K562 (cell line): ENCODE data around the gene MPC2. TPM values are rescaled to one million over a fixed set of nuclear protein-coding genes. Genes with fewer than 3 reads are reported as not detected.
"Not testable (repeated sequence)": the region's sequence is repeated elsewhere in the genome, so short reads cannot be mapped to it uniquely, and the experiment has no call there.

ENCODE experiments used
- CC2D1A ChIP-seq: fragments of 450-650 bp; IDR thresholded peaks from 2 replicates; pipeline ENCODE4 v1.6.1; 2017; ENCODE audit warnings: mild to moderate bottlenecking
- DMBX1 ChIP-seq: fragments of 250-450 bp; sonication (Bioruptor Pico); IDR thresholded peaks from 2 replicates; pipeline ENCODE4 v1.8.0; 2022; ENCODE audit warnings: inconsistent platforms, mild to moderate bottlenecking, moderate library complexity, borderline replicate concordance
- DPF2 ChIP-seq: fragments of 450-650 bp; IDR thresholded peaks from 2 replicates; pipeline ENCODE4 v1.6.1; 2016
- ELF1 ChIP-seq: fragments of 200-800 bp; sonication (Bioruptor generic); IDR thresholded peaks from 2 replicates; pipeline ENCODE4 v1.6.1; 2016; ENCODE audit warnings: missing genetic modification characterization, missing compliant biosample characterization
- EP300 ChIP-seq: IDR thresholded peaks from 2 replicates; pipeline ENCODE4 v1.6.1; 2012; ENCODE audit warnings: low read length, improper control_type of control experiment
- ETV1 ChIP-seq: fragments of 450-650 bp; conservative IDR thresholded peaks from 2 replicates; pipeline ENCODE4 v1.6.1; 2016; ENCODE audit warnings: missing genetic modification characterization, control low read depth, low read depth, missing compliant biosample characterization
- FOSL1 ChIP-seq: fragments of 200-800 bp; sonication (Bioruptor generic); conservative IDR thresholded peaks from 2 replicates; pipeline ENCODE4 v1.6.1; 2016; ENCODE audit warnings: missing genetic modification characterization, missing compliant biosample characterization
- GABPB1 ChIP-seq: sonication (generic); formaldehyde crosslinking; IDR thresholded peaks from 2 replicates; pipeline ENCODE4 v1.8.0; 2022; ENCODE audit warnings: mild to moderate bottlenecking, missing genetic modification reagents
- HDAC1 ChIP-seq, 2 experiments: fragments of 450-650 bp; IDR thresholded peaks; 2 replicates each; pipeline ENCODE4 v1.6.1; 2016 to 2017; ENCODE audit warnings: inconsistent platforms in 1 of 2, mild to moderate bottlenecking in 1 of 2, moderate library complexity in 1 of 2
- HDAC2 ChIP-seq: fragments of 450-650 bp; IDR thresholded peaks from 2 replicates; pipeline ENCODE4 v1.6.1; 2016; ENCODE audit warnings: mild to moderate bottlenecking
- LEF1 ChIP-seq: fragments of 450-650 bp; IDR thresholded peaks from 2 replicates; pipeline ENCODE4 v1.6.1; 2016; ENCODE audit warnings: mild to moderate bottlenecking
- MTA3 ChIP-seq: fragments of 450-650 bp; formaldehyde crosslinking; IDR thresholded peaks from 2 replicates; pipeline ENCODE4 v1.6.1; 2017; ENCODE audit warnings: mild to moderate bottlenecking, borderline replicate concordance
- NFRKB ChIP-seq: fragments of 450-650 bp; IDR thresholded peaks from 2 replicates; pipeline ENCODE4 v1.6.1; 2016; ENCODE audit warnings: low read depth
- NR4A1 ChIP-seq, 2 experiments: fragments of 250-450 bp in 1 of 2; fragments of 450-650 bp in 1 of 2; sonication (Bioruptor Pico) in 1 of 2; IDR thresholded peaks; 2 replicates each; pipeline versions ENCODE4 v1.4.0 to v1.6.1; 2016 to 2020; ENCODE audit warnings: mild to moderate bottlenecking in 2 of 2, missing compliant biosample characterization in 1 of 2, missing genetic modification characterization in 1 of 2, moderate library complexity in 1 of 2
- POLR2AphosphoS5 ChIP-seq: IDR thresholded peaks from 2 replicates; pipeline ENCODE4 v1.6.1; 2011; ENCODE audit warnings: mild to moderate bottlenecking, low read depth, low read length, moderate library complexity; ENCODE audit not compliant: control insufficient read depth, insufficient read depth
- TRIM24 ChIP-seq, 2 experiments: fragments of 450-650 bp; IDR thresholded peaks; 2 replicates each; pipeline ENCODE4 v1.6.1; 2016
- ZNF395 ChIP-seq: fragments of 200-800 bp; sonication (Bioruptor generic); IDR thresholded peaks from 2 replicates; pipeline ENCODE4 v1.6.1; 2017; ENCODE audit warnings: missing genetic modification characterization, missing compliant biosample characterization
- polyA plus RNA-seq, 8 experiments: library from polyadenylated mRNA; depleted of rRNA in 4 of 8; stranded (reverse) in 5 of 8; unstranded in 3 of 8; fragments of >200 nt; fragmentation: Nextera tagmentation in 2 of 8; fragmentation: Illumina TruSeq in 1 of 8; extraction: Ambion mirVana in 2 of 8; extraction: Trizol in 1 of 8; gene quantifications; 2 replicates each; pipeline versions ENCODE4 v1.2.1 to v1.2.3, GENCODE V29; 2011 to 2014; ENCODE audit warnings: inconsistent platforms in 1 of 8, missing spikeins in 1 of 8
- total RNA-seq, 7 experiments: library from RNA; depleted of rRNA in 6 of 7; stranded (reverse); fragments of >200 nt in 6 of 7; fragmentation: Illumina TruSeq in 2 of 7; extraction: Trizol in 2 of 7; gene quantifications; 2 replicates each; pipeline versions ENCODE4 v1.2.1 to v1.2.3, GENCODE V29; 2011 to 2021; ENCODE audit warnings: low replicate concordance in 1 of 7
- TF ChIP-seq, protein P1 (sequence below): fragments of 200-800 bp; sonication (Bioruptor generic); IDR thresholded peaks from 2 replicates; pipeline ENCODE4 v1.6.1; 2017; ENCODE audit warnings: missing genetic modification characterization, missing compliant biosample characterization
- TF ChIP-seq, protein P2 (sequence below): fragments of 450-650 bp; conservative IDR thresholded peaks from 2 replicates; pipeline ENCODE4 v1.6.1; 2016; ENCODE audit warnings: missing genetic modification characterization, low read depth, mild to moderate bottlenecking, missing compliant biosample characterization, moderate library complexity
- TF ChIP-seq, protein P3 (sequence below): sonication (generic); formaldehyde crosslinking; IDR thresholded peaks from 2 replicates; pipeline ENCODE4 v1.8.0; 2022; ENCODE audit warnings: missing genetic modification reagents, mild to moderate bottlenecking, borderline replicate concordance

The MPC2 gene
- total and polyA plus RNA-seq, 9 of the 15 experiments (the other 6 are each of a cell fraction or from before 2014, with no cell fraction given) = 70.7 to 179 (median 144) TPM

GRCh38 chr1:167866739-167867414 lies 70.0 kb downstream of the MPC2 start (continued):
- 0 out of 2 replicates have a peak, but pooled peaks have one; percentile 12 for TF ChIP-seq ETV1 (tag)
- TF ChIP-seq ELF1 (tag) = peak; percentile 64; the same call in 1 of the 2 replicates
- peak in 1 of 2 experiments; percentile 48; a peak in 1 of 4 replicates for TF ChIP-seq TRIM24 (IDR thresholded peaks at IDR 0.05)
- TF ChIP-seq CC2D1A = peak; percentile 32; the same call in 1 of the 2 replicates
- peak; percentile 38; the same call in 1 of the 2 replicates for TF ChIP-seq LEF1
- TF ChIP-seq, protein P1, sequence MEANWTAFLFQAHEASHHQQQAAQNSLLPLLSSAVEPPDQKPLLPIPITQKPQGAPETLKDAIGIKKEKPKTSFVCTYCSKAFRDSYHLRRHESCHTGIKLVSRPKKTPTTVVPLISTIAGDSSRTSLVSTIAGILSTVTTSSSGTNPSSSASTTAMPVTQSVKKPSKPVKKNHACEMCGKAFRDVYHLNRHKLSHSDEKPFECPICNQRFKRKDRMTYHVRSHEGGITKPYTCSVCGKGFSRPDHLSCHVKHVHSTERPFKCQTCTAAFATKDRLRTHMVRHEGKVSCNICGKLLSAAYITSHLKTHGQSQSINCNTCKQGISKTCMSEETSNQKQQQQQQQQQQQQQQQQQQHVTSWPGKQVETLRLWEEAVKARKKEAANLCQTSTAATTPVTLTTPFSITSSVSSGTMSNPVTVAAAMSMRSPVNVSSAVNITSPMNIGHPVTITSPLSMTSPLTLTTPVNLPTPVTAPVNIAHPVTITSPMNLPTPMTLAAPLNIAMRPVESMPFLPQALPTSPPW (CRISPR knock-in tag) = peak; percentile 48; the same call in 1 of the 2 replicates
- TF ChIP-seq EP300 = peak; percentile 83; the same call in 1 of the 2 replicates
- 0 out of 2 replicates have a peak, but pooled peaks have one; percentile 27 for TF ChIP-seq MTA3
- TF ChIP-seq, protein P2, sequence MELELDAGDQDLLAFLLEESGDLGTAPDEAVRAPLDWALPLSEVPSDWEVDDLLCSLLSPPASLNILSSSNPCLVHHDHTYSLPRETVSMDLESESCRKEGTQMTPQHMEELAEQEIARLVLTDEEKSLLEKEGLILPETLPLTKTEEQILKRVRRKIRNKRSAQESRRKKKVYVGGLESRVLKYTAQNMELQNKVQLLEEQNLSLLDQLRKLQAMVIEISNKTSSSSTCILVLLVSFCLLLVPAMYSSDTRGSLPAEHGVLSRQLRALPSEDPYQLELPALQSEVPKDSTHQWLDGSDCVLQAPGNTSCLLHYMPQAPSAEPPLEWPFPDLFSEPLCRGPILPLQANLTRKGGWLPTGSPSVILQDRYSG (tag) = 0 out of 2 replicates have a peak, but pooled peaks have one; percentile 32
- peak; percentile 55 for TF ChIP-seq NFRKB
- 0 out of 2 replicates have a peak, but pooled peaks have one; percentile 13 for TF ChIP-seq GABPB1 (CRISPR knock-in tag)
- peak; percentile 23; the same call in 1 of the 2 replicates for TF ChIP-seq DMBX1 (CRISPR knock-in tag)
- peak; percentile 46; the same call in 1 of the 2 replicates for TF ChIP-seq FOSL1 (tag)
- TF ChIP-seq HDAC2 = peak; percentile 67; the same call in 1 of the 2 replicates
- TF ChIP-seq NR4A1 (CRISPR knock-in tag; IDR thresholded peaks at IDR 0.05) = not testable (repeated sequence)
- TF ChIP-seq NR4A1 (tag; IDR thresholded peaks at IDR 0.05) = 0 out of 2 replicates have a peak, but pooled peaks have one; percentile 16
- TF ChIP-seq ZNF395 (CRISPR knock-in tag) = peak; percentile 68; the same call in 1 of the 2 replicates
- TF ChIP-seq, protein P3, sequence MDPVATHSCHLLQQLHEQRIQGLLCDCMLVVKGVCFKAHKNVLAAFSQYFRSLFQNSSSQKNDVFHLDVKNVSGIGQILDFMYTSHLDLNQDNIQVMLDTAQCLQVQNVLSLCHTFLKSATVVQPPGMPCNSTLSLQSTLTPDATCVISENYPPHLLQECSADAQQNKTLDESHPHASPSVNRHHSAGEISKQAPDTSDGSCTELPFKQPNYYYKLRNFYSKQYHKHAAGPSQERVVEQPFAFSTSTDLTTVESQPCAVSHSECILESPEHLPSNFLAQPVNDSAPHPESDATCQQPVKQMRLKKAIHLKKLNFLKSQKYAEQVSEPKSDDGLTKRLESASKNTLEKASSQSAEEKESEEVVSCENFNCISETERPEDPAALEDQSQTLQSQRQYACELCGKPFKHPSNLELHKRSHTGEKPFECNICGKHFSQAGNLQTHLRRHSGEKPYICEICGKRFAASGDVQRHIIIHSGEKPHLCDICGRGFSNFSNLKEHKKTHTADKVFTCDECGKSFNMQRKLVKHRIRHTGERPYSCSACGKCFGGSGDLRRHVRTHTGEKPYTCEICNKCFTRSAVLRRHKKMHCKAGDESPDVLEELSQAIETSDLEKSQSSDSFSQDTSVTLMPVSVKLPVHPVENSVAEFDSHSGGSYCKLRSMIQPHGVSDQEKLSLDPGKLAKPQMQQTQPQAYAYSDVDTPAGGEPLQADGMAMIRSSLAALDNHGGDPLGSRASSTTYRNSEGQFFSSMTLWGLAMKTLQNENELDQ (CRISPR knock-in tag) = 0 out of 2 replicates have a peak, but pooled peaks have one; percentile 37
- TF ChIP-seq HDAC1 (IDR thresholded peaks at IDR 0.05) = peak in 1 of 2 experiments; percentile 56; a peak in 1 of 4 replicates
- TF ChIP-seq DPF2 = peak; percentile 85
- TF ChIP-seq POLR2AphosphoS5 = peak; percentile 55; the same call in 1 of the 2 replicates
